Lower leg skin (tissue), 3 donors: ENCODE measurements around the gene EHD4.

ENCODE experiments used
- CTCF ChIP-seq, 3 donors: fragments of 450-650 bp; IDR thresholded peaks; one replicate each; pipeline ENCODE4 v1.5.1; 2016; ENCODE audit warnings: antibody characterized with exemption in 3 of 3, mild to moderate bottlenecking in 3 of 3, moderate library complexity in 2 of 3
- POLR2A ChIP-seq, 2 donors: fragments of 450-650 bp; IDR thresholded peaks; one replicate each; pipeline ENCODE4 v1.6.1; 2016 to 2017; ENCODE audit warnings: antibody characterized with exemption in 2 of 2, mild to moderate bottlenecking in 1 of 2, moderate library complexity in 1 of 2

GRCh38 chr15:41857316-41857715, 115.0 kb downstream of the EHD4 start:
- no peak for TF ChIP-seq CTCF (IDR thresholded peaks at IDR 0.05)
- no peak for TF ChIP-seq POLR2A (IDR thresholded peaks at IDR 0.05)
